K562 (cell line): ENCODE measurements around the gene C11orf65.

Experiments
- CHD1 ChIP-seq: fragments of 200-600 bp; sonication (generic); IDR thresholded peaks from one replicate; pipeline ENCODE4 v1.6.1; 2012; ENCODE audit warnings: mild to moderate bottlenecking, moderate library complexity, low read length, inconsistent platforms
- ESRRA ChIP-seq: fragments of 450-650 bp; IDR thresholded peaks from 2 replicates; pipeline ENCODE4 v1.6.1; 2014; ENCODE audit warnings: low read depth, mild to moderate bottlenecking, moderate library complexity, borderline replicate concordance
- POLR2A ChIP-seq: fragments of 450-650 bp; conservative IDR thresholded peaks from 2 replicates; pipeline ENCODE4 v1.6.1; 2016
- TRIM24 ChIP-seq, 2 experiments: fragments of 450-650 bp; IDR thresholded peaks; 2 replicates each; pipeline ENCODE4 v1.6.1; 2016
- ZBTB17 ChIP-seq: fragments of 450-650 bp; formaldehyde crosslinking; IDR thresholded peaks from 2 replicates; pipeline ENCODE4 v1.4.0; 2020; ENCODE audit warnings: mild to moderate bottlenecking
- ZFP30 ChIP-seq: fragments of 250-450 bp; sonication (Bioruptor Pico); IDR thresholded peaks from 2 replicates; pipeline ENCODE4 v1.8.0; 2022; ENCODE audit warnings: moderate library complexity, mild to moderate bottlenecking, inconsistent platforms, borderline replicate concordance
- ZNF707 ChIP-seq: fragments of 250-450 bp; sonication (Bioruptor Pico); conservative IDR thresholded peaks from 2 replicates; pipeline ENCODE4 v1.8.0; 2022; ENCODE audit warnings: inconsistent platforms, mild to moderate bottlenecking, moderate library complexity
- TF ChIP-seq, protein P1 (sequence below): sonication (generic); formaldehyde crosslinking; IDR thresholded peaks from 2 replicates; pipeline ENCODE4 v1.8.1; 2023; ENCODE audit warnings: missing genetic modification reagents, mild to moderate bottlenecking, borderline replicate concordance

DNA sequence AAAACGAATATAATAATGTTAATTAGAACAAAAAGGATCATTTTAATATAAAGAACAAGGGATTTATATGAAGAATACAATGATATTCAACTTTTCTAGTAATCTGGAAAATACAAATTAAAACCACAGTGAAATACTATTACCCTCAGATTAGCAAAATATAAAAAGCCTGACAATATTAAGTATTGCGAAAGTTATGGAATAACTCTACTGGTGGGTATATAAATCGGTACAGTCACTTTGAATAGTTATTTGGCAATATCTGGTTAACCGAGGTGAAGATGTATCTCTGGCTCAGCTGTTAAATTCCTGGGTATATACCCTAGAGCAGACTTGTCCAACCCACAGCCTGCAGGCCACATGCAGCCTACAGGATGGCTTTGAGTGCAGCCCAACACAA is 125.7 kb downstream of the C11orf65 start:
- TF ChIP-seq ZBTB17 (CRISPR knock-in tag): no peak
- TF ChIP-seq, protein P1, sequence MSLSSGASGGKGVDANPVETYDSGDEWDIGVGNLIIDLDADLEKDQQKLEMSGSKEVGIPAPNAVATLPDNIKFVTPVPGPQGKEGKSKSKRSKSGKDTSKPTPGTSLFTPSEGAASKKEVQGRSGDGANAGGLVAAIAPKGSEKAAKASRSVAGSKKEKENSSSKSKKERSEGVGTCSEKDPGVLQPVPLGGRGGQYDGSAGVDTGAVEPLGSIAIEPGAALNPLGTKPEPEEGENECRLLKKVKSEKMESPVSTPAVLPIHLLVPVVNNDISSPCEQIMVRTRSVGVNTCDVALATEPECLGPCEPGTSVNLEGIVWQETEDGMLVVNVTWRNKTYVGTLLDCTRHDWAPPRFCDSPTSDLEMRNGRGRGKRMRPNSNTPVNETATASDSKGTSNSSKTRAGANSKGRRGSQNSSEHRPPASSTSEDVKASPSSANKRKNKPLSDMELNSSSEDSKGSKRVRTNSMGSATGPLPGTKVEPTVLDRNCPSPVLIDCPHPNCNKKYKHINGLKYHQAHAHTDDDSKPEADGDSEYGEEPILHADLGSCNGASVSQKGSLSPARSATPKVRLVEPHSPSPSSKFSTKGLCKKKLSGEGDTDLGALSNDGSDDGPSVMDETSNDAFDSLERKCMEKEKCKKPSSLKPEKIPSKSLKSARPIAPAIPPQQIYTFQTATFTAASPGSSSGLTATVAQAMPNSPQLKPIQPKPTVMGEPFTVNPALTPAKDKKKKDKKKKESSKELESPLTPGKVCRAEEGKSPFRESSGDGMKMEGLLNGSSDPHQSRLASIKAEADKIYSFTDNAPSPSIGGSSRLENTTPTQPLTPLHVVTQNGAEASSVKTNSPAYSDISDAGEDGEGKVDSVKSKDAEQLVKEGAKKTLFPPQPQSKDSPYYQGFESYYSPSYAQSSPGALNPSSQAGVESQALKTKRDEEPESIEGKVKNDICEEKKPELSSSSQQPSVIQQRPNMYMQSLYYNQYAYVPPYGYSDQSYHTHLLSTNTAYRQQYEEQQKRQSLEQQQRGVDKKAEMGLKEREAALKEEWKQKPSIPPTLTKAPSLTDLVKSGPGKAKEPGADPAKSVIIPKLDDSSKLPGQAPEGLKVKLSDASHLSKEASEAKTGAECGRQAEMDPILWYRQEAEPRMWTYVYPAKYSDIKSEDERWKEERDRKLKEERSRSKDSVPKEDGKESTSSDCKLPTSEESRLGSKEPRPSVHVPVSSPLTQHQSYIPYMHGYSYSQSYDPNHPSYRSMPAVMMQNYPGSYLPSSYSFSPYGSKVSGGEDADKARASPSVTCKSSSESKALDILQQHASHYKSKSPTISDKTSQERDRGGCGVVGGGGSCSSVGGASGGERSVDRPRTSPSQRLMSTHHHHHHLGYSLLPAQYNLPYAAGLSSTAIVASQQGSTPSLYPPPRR (CRISPR knock-in tag): no peak
- TF ChIP-seq CHD1: no peak
- no peak for TF ChIP-seq POLR2A
- TF ChIP-seq TRIM24 (IDR thresholded peaks at IDR 0.05): no peak
- TF ChIP-seq ZNF707: no peak
- no peak for TF ChIP-seq ZFP30 (CRISPR knock-in tag)
- no peak for TF ChIP-seq ESRRA
